Activated naive CD4-positive, alpha-beta T cell treated with anti-CD3 and anti-CD28 coated beads, Interleukin-2, amount 10 ng/mL, durations not matched to agents 7 days and 5 days (primary cell): ENCODE data around the gene CCNT2.
A peak's percentile ranks its signal among the peaks of the same experiment; 100 is the strongest.
"Not testable (repeated sequence)": the region's sequence is repeated elsewhere in the genome, so short reads cannot be mapped to it uniquely, and the experiment has no call there.

Source experiments
- CTCF ChIA-PET: fragments of 350-600 bp; sonication (Branson Sonifier 250); formaldehyde crosslinking; loops from one replicate; lab custom pipeline; 2021; ENCODE audit warnings: antibody characterized with exemption; lab: Charles Lee
- DNase-seq: peaks from one replicate; pipeline ENCODE4 v3.0.0-alpha.2; 2020
- H3K27ac Mint-ChIP-seq: one replicate; pipeline ENCODE4 v1.8.0; 2021; ENCODE audit warnings: mild to moderate bottlenecking, moderate library complexity, mixed read lengths
- H3K27me3 Mint-ChIP-seq: one replicate; pipeline ENCODE4 v1.8.0; 2021; ENCODE audit warnings: mild to moderate bottlenecking, mixed read lengths
- H3K36me3 Mint-ChIP-seq: one replicate; pipeline ENCODE4 v1.8.0; 2021; ENCODE audit warnings: mixed read lengths
- H3K4me1 Mint-ChIP-seq: one replicate; pipeline ENCODE4 v1.8.0; 2021; ENCODE audit warnings: mixed read lengths
- H3K4me3 Mint-ChIP-seq: one replicate; pipeline ENCODE4 v1.8.0; 2021; ENCODE audit warnings: mild to moderate bottlenecking, moderate library complexity, mixed read lengths
- H3K9me3 Mint-ChIP-seq: one replicate; pipeline ENCODE4 v1.8.0; 2021; ENCODE audit warnings: mixed read lengths

The CCNT2 gene

DNA sequence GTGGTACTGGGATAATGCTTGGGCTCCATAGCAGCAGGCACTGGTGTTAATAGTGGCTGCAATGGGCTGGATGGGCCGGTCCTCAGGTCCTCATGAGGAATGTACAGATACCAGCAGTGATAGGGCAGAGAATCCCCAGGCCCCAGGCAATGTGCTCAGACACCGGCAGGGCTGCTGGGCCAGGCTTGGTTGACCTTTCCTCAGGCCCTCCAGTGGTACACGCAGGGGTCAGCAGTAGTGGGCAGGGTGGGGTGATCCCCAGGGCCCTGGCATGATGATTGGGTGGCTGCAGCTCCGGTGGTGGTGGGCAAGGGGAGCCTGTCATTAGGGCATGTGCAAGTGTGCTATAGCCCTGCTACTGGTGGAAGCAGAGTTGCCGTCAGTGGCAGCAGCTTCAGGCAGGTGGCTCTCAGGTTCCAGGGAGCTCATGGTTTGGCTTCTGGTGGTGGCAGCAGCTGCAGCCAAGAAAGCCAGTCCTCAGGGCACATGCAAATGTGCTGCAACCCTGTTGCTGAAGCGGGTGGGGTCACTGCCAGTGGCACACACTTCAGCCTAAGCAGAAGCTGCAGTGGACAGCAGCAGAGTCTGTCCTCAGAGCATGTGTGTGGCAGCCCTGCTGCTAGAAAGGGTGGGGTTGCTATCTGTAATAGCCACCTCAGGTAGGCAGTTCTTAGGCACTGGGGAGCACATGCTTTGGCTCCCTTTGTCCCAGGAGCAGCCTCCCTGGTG lies 56.8 kb downstream of the CCNT2 start:
- H3K27ac Mint-ChIP-seq, result no peak overlapping the region
- CTCF ChIA-PET, result no interaction called here
- no peak for DNase-seq
- H3K4me1 Mint-ChIP-seq, result peaks cover 22% of the 10 kb centered on the region
- H3K9me3 Mint-ChIP-seq, result peaks cover 34% of the 10 kb centered on the region
- no peak overlapping the region for H3K4me3 Mint-ChIP-seq
- H3K27me3 Mint-ChIP-seq, result peaks cover 18% of the 10 kb centered on the region
- peaks cover 21% of the 10 kb centered on the region for H3K36me3 Mint-ChIP-seq

DNA sequence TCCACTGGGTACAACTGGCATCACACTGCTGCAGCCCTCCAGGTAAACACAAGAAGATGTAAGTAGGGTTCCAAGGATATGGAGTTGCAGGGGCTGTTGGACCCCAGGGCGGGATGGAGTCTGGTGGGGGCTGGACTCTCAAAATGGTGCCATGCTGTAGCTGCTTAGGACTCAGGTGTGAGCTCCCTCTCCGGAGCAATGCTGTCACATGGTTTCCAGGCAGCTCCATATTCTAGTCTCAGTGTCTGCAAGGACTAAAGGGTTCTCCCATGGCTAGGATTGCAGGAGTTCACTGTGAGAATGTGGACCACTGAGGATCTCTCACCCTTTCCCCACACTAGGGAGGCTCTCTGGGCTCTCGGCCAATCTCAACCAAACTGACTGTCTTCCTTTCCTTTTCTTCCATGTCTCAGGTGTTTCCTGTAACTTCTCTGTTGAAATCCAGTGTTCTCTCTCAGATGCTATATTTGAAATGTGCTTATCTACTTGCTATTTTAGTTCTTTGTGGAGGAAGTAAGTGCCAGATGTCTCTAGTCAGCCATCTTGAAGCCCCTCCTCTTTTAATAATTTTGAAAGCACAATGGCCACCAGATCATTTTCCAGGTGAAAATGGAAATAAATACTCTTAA lies 57.6 kb downstream of the CCNT2 start:
- CTCF ChIA-PET, result no interaction called here
- Mint-ChIP-seq H3K4me1 (peaks cover 22% of the 10 kb centered on the region), H3K9me3 (peaks cover 28% of the 10 kb centered on the region), H3K4me3 (no peak overlapping the region), H3K27me3 (peaks cover 17% of the 10 kb centered on the region), H3K36me3 (peaks cover 22% of the 10 kb centered on the region), H3K27ac (no peak overlapping the region)
- DNase-seq, result no peak

- Mint-ChIP-seq H3K4me1 (peaks cover 22% of the 10 kb centered on the region), H3K9me3 (peaks cover 24% of the 10 kb centered on the region), H3K27me3 (peaks cover 11% of the 10 kb centered on the region), H3K36me3 (peaks cover 20% of the 10 kb centered on the region)
- DNase-seq, H3K27ac Mint-ChIP-seq, H3K4me3 Mint-ChIP-seq, CTCF ChIA-PET: not testable (repeated sequence)
These were observed 58.5 kb downstream of the CCNT2 start for GRCh38 chr2:134977104-134977503.

GRCh38 chr2:134979221-134979620 lies 60.6 kb downstream of the CCNT2 start:
- H3K4me3 Mint-ChIP-seq, result no peak overlapping the region
- H3K36me3 Mint-ChIP-seq, result peaks cover 21% of the 10 kb centered on the region
- CTCF ChIA-PET, result no interaction called here
- peaks cover 25% of the 10 kb centered on the region for H3K9me3 Mint-ChIP-seq
- DNase-seq, result no peak
- H3K27me3 Mint-ChIP-seq, result peaks cover 7% of the 10 kb centered on the region
- peaks cover 15% of the 10 kb centered on the region for H3K4me1 Mint-ChIP-seq
- no peak overlapping the region for H3K27ac Mint-ChIP-seq

- CTCF ChIA-PET, result no interaction called here
- Mint-ChIP-seq H3K36me3 (peaks cover 12% of the 10 kb centered on the region), H3K9me3 (peaks cover 21% of the 10 kb centered on the region), H3K27ac (no peak overlapping the region), H3K27me3 (peaks cover 7% of the 10 kb centered on the region), H3K4me3 (no peak overlapping the region), H3K4me1 (peaks cover 8% of the 10 kb centered on the region)
- DNase-seq, result no peak
These were observed 62.0 kb downstream of the CCNT2 start for GRCh38 chr2:134980639-134981038.

DNA sequence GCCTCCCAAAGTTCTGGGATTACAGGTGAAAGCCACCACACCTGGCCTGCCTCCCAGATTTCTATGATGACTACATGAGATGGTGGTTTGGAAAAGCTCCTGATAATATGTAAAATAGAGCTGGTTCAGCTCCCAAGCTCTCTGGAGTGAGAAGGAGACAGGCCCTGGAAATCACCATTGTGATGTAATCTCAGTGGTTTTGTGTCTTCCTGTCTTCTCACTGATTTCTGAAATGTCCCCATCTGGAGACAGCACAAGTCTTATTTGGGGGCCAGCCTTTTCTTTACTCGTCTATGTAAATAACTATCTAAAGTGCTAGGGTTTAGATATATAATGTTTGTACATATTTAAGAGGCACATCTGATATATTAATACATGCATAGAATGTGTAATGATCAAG lies 64.0 kb downstream of the CCNT2 start:
- H3K4me3 Mint-ChIP-seq, result no peak overlapping the region
- CTCF ChIA-PET, result no interaction called here
- peaks cover 10% of the 10 kb centered on the region for H3K27me3 Mint-ChIP-seq
- H3K27ac Mint-ChIP-seq, result no peak overlapping the region
- peaks cover 6% of the 10 kb centered on the region for H3K4me1 Mint-ChIP-seq
- no peak for DNase-seq
- H3K36me3 Mint-ChIP-seq, result peaks cover 9% of the 10 kb centered on the region
- peaks cover 18% of the 10 kb centered on the region for H3K9me3 Mint-ChIP-seq

- H3K27ac Mint-ChIP-seq, result no peak overlapping the region
- no peak for DNase-seq
- no peak overlapping the region for H3K4me3 Mint-ChIP-seq
- H3K36me3 Mint-ChIP-seq, result peaks cover 9% of the 10 kb centered on the region
- peaks cover 6% of the 10 kb centered on the region for H3K4me1 Mint-ChIP-seq
- H3K27me3 Mint-ChIP-seq, result peaks cover 13% of the 10 kb centered on the region
- CTCF ChIA-PET, result no interaction called here
- peaks cover 18% of the 10 kb centered on the region for H3K9me3 Mint-ChIP-seq
These were observed 66.4 kb downstream of the CCNT2 start for GRCh38 chr2:134985061-134985460.

DNA sequence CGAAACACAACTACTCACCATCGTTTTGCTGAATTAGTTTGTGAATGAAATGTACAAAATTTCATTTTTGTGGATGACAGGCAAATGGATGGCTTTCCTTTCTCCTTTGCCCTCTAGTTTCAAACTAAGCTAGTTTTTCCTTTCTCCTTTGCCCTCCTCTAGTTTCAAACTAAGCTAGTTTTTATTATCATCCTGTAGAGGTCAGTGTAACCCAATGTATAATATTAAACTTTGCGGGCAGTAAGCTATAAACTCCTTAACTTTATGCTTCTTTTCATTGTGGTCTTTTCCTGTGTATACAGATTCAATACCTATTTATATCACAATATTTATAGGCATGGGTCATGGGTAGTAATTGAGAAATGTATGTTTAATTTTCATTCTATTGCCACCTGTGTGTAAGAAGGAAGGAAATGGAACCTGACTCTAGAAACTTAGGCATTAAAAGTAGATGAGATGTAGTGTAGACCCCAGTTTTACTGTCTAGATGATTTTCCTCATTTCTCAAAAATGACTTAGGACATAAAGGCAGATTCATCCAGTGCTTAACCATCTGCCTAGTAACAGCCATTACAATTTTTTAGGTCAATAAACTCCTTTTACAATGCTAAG lies 70.5 kb downstream of the CCNT2 start:
- Mint-ChIP-seq H3K36me3 (peaks cover under 1% of the 10 kb centered on the region), H3K9me3 (peaks cover 7% of the 10 kb centered on the region), H3K4me3 (no peak overlapping the region), H3K4me1 (no peaks in the 10 kb centered on the region), H3K27me3 (peaks cover 17% of the 10 kb centered on the region), H3K27ac (no peak overlapping the region)
- DNase-seq, result no peak
- CTCF ChIA-PET, result interaction anchor here (0.5 to 3.3 kb wide), 10 partner anchors 12 to 960 kb away, joined by 3 to 17 read pairs (median 4); no protein-coding TSS in a partner anchor

GRCh38 chr2:134999521-134999920 lies 80.9 kb downstream of the CCNT2 start:
- no peaks in the 10 kb centered on the region for H3K36me3 Mint-ChIP-seq
- H3K27me3 Mint-ChIP-seq, result peaks cover 9% of the 10 kb centered on the region
- H3K9me3 Mint-ChIP-seq, result no peaks in the 10 kb centered on the region
- H3K27ac Mint-ChIP-seq, result no peak overlapping the region
- peaks cover 3% of the 10 kb centered on the region for H3K4me1 Mint-ChIP-seq
- DNase-seq, result no peak
- CTCF ChIA-PET, result no interaction called here
- H3K4me3 Mint-ChIP-seq, result no peak overlapping the region

DNA sequence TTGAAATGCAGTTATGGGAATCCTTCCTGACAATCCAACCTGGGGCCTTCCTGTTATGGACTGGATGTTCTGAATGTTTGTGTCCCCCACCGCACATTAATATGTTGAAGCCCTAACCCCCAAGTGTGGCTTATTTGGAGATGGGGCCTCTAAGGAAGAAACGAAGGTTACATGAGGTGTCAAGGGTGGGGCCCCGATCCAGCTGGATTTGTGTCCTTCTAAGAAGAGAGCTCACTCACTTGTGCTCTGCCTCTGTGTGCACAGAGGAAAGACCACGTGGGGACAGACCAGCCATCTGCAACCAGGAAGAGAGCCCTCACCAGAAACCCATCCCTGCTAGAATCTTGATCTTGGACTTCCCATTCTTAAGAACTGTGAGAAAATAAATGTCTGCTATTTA lies 84.2 kb downstream of the CCNT2 start:
- peaks cover 18% of the 10 kb centered on the region for H3K27me3 Mint-ChIP-seq
- no peak overlapping the region for H3K27ac Mint-ChIP-seq
- CTCF ChIA-PET, result interaction anchor here (0.6 to 4.7 kb wide), 6 partner anchors 257 to 795 kb away, joined by 3 to 56 read pairs (median 6); partner anchors contain the start of genes R3HDM1 and ZRANB3
- no peaks in the 10 kb centered on the region for H3K9me3 Mint-ChIP-seq
- H3K4me1 Mint-ChIP-seq, result peaks cover 3% of the 10 kb centered on the region
- H3K4me3 Mint-ChIP-seq, result no peak overlapping the region
- DNase-seq, result no peak
- H3K36me3 Mint-ChIP-seq, result no peaks in the 10 kb centered on the region

GRCh38 chr2:135004005-135004746 lies 85.6 kb downstream of the CCNT2 start:
- H3K4me3 Mint-ChIP-seq, result no peak overlapping the region
- peaks cover 3% of the 10 kb centered on the region for H3K4me1 Mint-ChIP-seq
- peaks cover 14% of the 10 kb centered on the region for H3K27me3 Mint-ChIP-seq
- no peaks in the 10 kb centered on the region for H3K9me3 Mint-ChIP-seq
- H3K27ac Mint-ChIP-seq, result no peak overlapping the region
- CTCF ChIA-PET, result interaction anchor here (0.6 to 4.7 kb wide), 28 partner anchors 9 to 1380 kb away, joined by 3 to 56 read pairs (median 4); partner anchors contain the start of genes R3HDM1, RAB3GAP1 and ZRANB3
- H3K36me3 Mint-ChIP-seq, result no peaks in the 10 kb centered on the region
- DNase-seq, result peak; percentile 77

GRCh38 chr2:135005753-135006152 lies 87.1 kb downstream of the CCNT2 start:
- Mint-ChIP-seq H3K9me3 (no peaks in the 10 kb centered on the region), H3K36me3 (no peaks in the 10 kb centered on the region), H3K4me3 (no peak overlapping the region), H3K27ac (no peak overlapping the region), H3K27me3 (peaks cover 14% of the 10 kb centered on the region), H3K4me1 (peaks cover 3% of the 10 kb centered on the region)
- CTCF ChIA-PET, result interaction anchor here (0.6 to 4.7 kb wide), 3 partner anchors 364 to 1378 kb away, joined by 3 to 56 read pairs (median 3); no protein-coding TSS in a partner anchor
- no peak for DNase-seq
